Fibroblast of lung (primary cell): ENCODE results near the gene CAMK2B. TPM values are rescaled to one million over a fixed set of nuclear protein-coding genes. Genes with fewer than 3 reads are reported as not detected.
A peak's percentile ranks its signal among the peaks of the same experiment; 100 is the strongest.

Experiments used
- DNase-seq, 2 donors: peaks; one replicate each; pipeline versions ENCODE4 v3.0.0 to v3.0.0-alpha.2; 2010; ENCODE audit warnings: low read depth in 2 of 2
- H2AFZ ChIP-seq: 2 replicates; pipeline ENCODE4 v1.5.1; 2012; ENCODE audit warnings: low read length, control low read depth, inconsistent platforms
- H3K27ac ChIP-seq: 2 replicates; pipeline ENCODE4 v1.5.1; 2011; ENCODE audit warnings: low read length, control low read depth; ENCODE audit not compliant: insufficient read depth
- H3K27me3 ChIP-seq: 2 replicates; pipeline ENCODE4 v1.5.1; 2011; ENCODE audit warnings: mild to moderate bottlenecking, low read length; ENCODE audit not compliant: control insufficient read depth, insufficient read depth
- H3K36me3 ChIP-seq: 2 replicates; pipeline ENCODE4 v1.5.1; 2011; ENCODE audit warnings: low read length; ENCODE audit not compliant: control insufficient read depth, insufficient read depth
- H3K4me1 ChIP-seq: 2 replicates; pipeline ENCODE4 v1.5.1; 2011; ENCODE audit warnings: low read length; ENCODE audit not compliant: control insufficient read depth, insufficient read depth; ENCODE audit errors: extremely low read depth
- H3K4me2 ChIP-seq: 2 replicates; pipeline ENCODE4 v1.5.1; 2011; ENCODE audit warnings: low read length, control low read depth; ENCODE audit not compliant: insufficient read depth; ENCODE audit errors: extremely low read depth
- H3K4me3 ChIP-seq, 4 experiments: fragments of 200-600 bp in 1 of 4; sonication (generic) in 1 of 4; replicated peaks in 1 of 4; 2 replicates each; pipeline ENCODE4 v1.5.1; 2011 to 2016; ENCODE audit warnings: low read length in 4 of 4, low read depth in 3 of 4, mild to moderate bottlenecking in 3 of 4, control low read depth in 2 of 4, inconsistent platforms in 1 of 4, mixed read lengths in 1 of 4; ENCODE audit not compliant: insufficient read depth in 1 of 4; ENCODE audit errors: control extremely low read depth in 1 of 4
- H3K79me2 ChIP-seq: 2 replicates; pipeline ENCODE4 v1.5.1; 2012; ENCODE audit warnings: mild to moderate bottlenecking, low read length, inconsistent platforms; ENCODE audit not compliant: control insufficient read depth, insufficient read depth
- H3K9ac ChIP-seq: 2 replicates; pipeline ENCODE4 v1.5.1; 2011; ENCODE audit warnings: mild to moderate bottlenecking, low read length, control low read depth; ENCODE audit not compliant: insufficient read depth
- H3K9me3 ChIP-seq: 2 replicates; pipeline ENCODE4 v1.5.1; 2012; ENCODE audit warnings: low read depth, low read length; ENCODE audit not compliant: control insufficient read depth, insufficient read depth
- H4K20me1 ChIP-seq: 2 replicates; pipeline ENCODE4 v1.5.1; 2011; ENCODE audit warnings: low read length; ENCODE audit not compliant: control insufficient read depth, insufficient read depth; ENCODE audit errors: extremely low read depth
- EZH2 ChIP-seq: IDR thresholded peaks from 2 replicates; pipeline ENCODE4 v1.5.1; 2012; ENCODE audit warnings: low read length, control low read depth, mild to moderate bottlenecking; ENCODE audit errors: missing control alignments
- polyA plus RNA-seq, 2 donors: library from polyadenylated mRNA; depleted of rRNA in 1 of 2; stranded (reverse) in 1 of 2; unstranded in 1 of 2; fragments of >200 nt; gene quantifications; 2 replicates each; pipeline ENCODE4 v1.2.1, GENCODE V29; 2011 to 2012; ENCODE audit warnings: missing spikeins in 1 of 2
- total RNA-seq: library from RNA; depleted of rRNA; stranded (reverse); fragments of >200 nt; gene quantifications from 2 replicates; pipeline ENCODE4 v1.2.1, GENCODE V29; 2014
- TF ChIP-seq, protein P1 (sequence below), 2 donors: IDR thresholded peaks in 1 of 2; conservative IDR thresholded peaks in 1 of 2; 1 replicate in 1 of 2; 2 replicates in 1 of 2; pipeline ENCODE4 v1.5.1; 2011 to 2012; ENCODE audit warnings: low read length in 2 of 2, control low read depth in 1 of 2, inconsistent platforms in 1 of 2, low read depth in 1 of 2, mild to moderate bottlenecking in 1 of 2

Gene CAMK2B
- total and polyA plus RNA-seq, 2 donors (not counting 1 experiment from before 2014, with no cell fraction given) = 0.06 to 0.17 TPM

DNA sequence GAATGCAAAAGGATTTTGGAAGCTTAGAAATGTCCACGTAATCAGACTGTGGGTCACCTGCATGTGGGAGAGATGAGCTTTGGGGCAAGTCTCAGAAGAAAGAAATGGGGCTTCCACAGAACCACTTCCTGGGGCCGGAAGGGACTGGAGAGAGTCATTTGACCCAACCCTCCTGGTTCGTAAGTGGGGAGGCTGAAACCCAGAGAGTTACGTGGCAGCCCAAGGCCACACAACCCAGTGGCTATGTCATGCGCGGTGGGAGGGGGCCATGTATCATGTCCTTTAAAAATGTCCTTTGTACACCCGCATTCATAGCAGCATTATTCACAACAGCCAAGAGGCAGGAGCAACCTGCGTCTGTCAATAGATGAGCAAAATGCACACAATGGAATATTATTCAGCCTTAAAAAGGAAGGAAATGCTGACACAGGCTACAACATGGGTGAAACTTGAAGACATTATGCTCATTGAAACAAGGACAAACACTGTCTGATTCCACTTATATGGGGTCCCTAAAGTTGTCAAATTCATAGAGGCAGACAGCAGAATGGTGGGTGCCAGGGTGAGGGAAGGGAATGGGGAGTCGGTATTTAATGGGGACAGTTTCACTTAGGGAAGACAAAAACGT lies 15.1 kb downstream of the CAMK2B start:
- no peak overlapping the region for H3K27ac ChIP-seq
- no peaks in the 10 kb centered on the region for H3K27me3 ChIP-seq
- H3K79me2 ChIP-seq = no peaks in the 10 kb centered on the region
- H4K20me1 ChIP-seq = no peaks in the 10 kb centered on the region
- peak overlapping the region in 1 of 4 experiments; percentile 44 for H3K4me3 ChIP-seq
- H2AFZ ChIP-seq = peak overlapping the region; percentile 57
- H3K4me1 ChIP-seq = no peaks in the 10 kb centered on the region
- no peak for TF ChIP-seq EZH2
- TF ChIP-seq, protein P1, sequence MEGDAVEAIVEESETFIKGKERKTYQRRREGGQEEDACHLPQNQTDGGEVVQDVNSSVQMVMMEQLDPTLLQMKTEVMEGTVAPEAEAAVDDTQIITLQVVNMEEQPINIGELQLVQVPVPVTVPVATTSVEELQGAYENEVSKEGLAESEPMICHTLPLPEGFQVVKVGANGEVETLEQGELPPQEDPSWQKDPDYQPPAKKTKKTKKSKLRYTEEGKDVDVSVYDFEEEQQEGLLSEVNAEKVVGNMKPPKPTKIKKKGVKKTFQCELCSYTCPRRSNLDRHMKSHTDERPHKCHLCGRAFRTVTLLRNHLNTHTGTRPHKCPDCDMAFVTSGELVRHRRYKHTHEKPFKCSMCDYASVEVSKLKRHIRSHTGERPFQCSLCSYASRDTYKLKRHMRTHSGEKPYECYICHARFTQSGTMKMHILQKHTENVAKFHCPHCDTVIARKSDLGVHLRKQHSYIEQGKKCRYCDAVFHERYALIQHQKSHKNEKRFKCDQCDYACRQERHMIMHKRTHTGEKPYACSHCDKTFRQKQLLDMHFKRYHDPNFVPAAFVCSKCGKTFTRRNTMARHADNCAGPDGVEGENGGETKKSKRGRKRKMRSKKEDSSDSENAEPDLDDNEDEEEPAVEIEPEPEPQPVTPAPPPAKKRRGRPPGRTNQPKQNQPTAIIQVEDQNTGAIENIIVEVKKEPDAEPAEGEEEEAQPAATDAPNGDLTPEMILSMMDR (conservative IDR thresholded peaks at IDR 0.05 in 1 of 2, IDR thresholded peaks at IDR 0.05 in 1 of 2; ENCODE audit: low read depth in 1 of 2, low read length in 2 of 2) = no peak
- H3K4me2 ChIP-seq = peak overlapping the region; percentile 77
- no peak overlapping the region for H3K9ac ChIP-seq
- H3K36me3 ChIP-seq = no peaks in the 10 kb centered on the region
- no peaks in the 10 kb centered on the region for H3K9me3 ChIP-seq
- no peak for DNase-seq

DNA sequence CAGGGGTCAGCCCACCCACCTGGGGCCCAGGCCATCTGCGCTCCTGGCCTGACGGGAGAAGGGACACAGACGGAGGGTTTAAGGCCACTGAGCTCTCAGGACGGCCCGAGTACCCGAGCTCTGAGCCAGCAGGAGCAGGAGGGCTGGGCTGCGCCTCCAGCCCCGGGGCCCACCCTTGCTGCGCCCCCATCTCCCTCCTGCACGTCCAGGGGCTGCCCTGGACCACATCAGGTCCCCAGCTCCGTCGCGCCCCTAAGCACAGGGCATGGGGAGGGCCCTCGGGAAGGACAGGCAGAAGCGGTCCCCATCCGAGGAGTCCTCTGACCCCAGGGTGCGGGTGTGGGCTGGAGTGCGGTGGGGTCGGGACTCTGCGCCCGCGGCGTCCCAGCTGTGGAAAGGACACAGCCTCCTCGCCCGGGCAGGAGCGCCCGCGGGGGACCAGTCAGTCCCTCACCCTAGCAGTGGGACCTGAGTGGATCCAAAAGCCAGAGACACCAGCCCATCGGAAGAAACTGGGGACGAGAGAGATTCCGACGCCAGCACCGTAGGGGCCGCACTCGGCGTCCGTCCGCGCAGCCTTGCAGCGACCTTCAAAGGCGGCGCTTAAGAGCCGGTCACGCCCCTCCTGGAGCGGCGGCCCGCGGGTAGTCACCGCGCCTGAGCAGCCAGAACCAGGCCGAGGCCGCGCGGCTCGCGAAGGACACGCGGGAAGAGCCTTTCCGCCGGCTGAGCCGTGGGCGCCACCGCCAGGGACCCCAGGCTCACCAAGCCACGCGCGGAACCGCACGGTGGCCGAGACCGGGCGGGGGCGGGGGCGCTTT lies 15.9 kb downstream of the CAMK2B start:
- H3K9ac ChIP-seq = peak overlapping the region; percentile 46
- TF ChIP-seq, protein P1 (conservative IDR thresholded peaks at IDR 0.05 in 1 of 2, IDR thresholded peaks at IDR 0.05 in 1 of 2; ENCODE audit: low read depth in 1 of 2, low read length in 2 of 2) = no peak
- no peak for TF ChIP-seq EZH2
- peak overlapping the region; percentile 77 for H3K4me2 ChIP-seq
- H3K27me3 ChIP-seq = no peaks in the 10 kb centered on the region
- peak overlapping the region in 3 of 4 experiments; percentile 18 to 44 (median 31) for H3K4me3 ChIP-seq
- no peaks in the 10 kb centered on the region for H3K4me1 ChIP-seq
- H3K9me3 ChIP-seq = no peaks in the 10 kb centered on the region
- H4K20me1 ChIP-seq = no peaks in the 10 kb centered on the region
- DNase-seq = peak; percentile 58 to 67
- H2AFZ ChIP-seq = peak overlapping the region; percentile 57
- H3K36me3 ChIP-seq = no peaks in the 10 kb centered on the region
- no peak overlapping the region for H3K27ac ChIP-seq
- no peaks in the 10 kb centered on the region for H3K79me2 ChIP-seq

DNA sequence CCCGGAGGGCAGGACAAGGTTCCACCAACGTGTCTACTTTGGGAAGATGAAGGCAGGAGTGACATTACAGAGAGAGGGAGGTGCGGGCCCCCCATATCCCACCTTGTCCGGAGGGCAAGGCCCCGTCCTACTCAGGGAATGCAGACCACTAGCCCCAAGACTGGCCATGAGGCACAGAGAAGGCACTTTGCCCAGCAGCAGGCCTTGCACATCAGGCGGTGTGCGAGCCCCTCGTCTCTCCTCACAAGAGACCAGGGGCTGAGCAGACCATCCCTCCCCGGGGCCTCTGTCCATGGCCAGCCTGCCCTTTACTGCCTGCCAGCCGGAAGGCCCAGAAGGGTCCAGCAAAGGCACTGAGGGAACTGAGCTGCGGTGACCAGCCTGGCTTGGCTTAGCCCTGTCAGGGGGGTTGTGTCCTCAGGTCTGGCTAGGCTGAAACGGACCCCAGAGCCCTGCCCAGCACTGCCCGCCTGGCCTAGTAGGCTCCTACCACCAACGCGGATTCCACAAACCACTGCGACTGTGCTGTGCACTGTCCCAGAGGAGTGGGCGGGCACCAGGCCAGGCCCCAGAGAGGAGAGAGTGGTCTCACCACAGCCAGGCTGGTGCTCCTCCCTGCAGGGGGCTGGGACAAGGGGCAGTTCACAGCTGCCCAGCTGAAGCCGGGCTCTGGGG lies 16.7 kb downstream of the CAMK2B start:
- no peak overlapping the region for H2AFZ ChIP-seq
- no peaks in the 10 kb centered on the region for H3K4me1 ChIP-seq
- no peaks in the 10 kb centered on the region for H3K79me2 ChIP-seq
- no peaks in the 10 kb centered on the region for H3K27me3 ChIP-seq
- no peak for DNase-seq
- no peaks in the 10 kb centered on the region for H3K9me3 ChIP-seq
- H3K9ac ChIP-seq = no peak overlapping the region
- H3K4me3 ChIP-seq = no peak overlapping the region
- H3K27ac ChIP-seq = no peak overlapping the region
- H4K20me1 ChIP-seq = no peaks in the 10 kb centered on the region
- no peak overlapping the region for H3K4me2 ChIP-seq
- no peaks in the 10 kb centered on the region for H3K36me3 ChIP-seq
- TF ChIP-seq EZH2 = no peak
- TF ChIP-seq, protein P1 (conservative IDR thresholded peaks at IDR 0.05 in 1 of 2, IDR thresholded peaks at IDR 0.05 in 1 of 2; ENCODE audit: low read depth in 1 of 2, low read length in 2 of 2) = no peak
